Gastroesophageal sphincter (tissue), 4 donors: Measurements from ENCODE around the gene MFSD6. TPM values are rescaled to one million over a fixed set of nuclear protein-coding genes. Genes with fewer than 3 reads are reported as not detected.

ENCODE experiments used
- ATAC-seq: fragments of 150-250 bp; one replicate; pipeline ENCODE4 v1.9.1; 2016; ENCODE audit warnings: mild to moderate bottlenecking, moderate library complexity
- H3K27ac ChIP-seq, 4 donors: fragments of 200-600 bp; sonication (generic) in 3 of 4; 1 replicate in 3 of 4; 2 replicates in 1 of 4; pipeline ENCODE4 v1.5.1; 2016 to 2019
- H3K27me3 ChIP-seq: fragments of 200-600 bp; sonication (generic); one replicate; pipeline ENCODE4 v1.5.1; 2019
- H3K36me3 ChIP-seq, 2 donors: fragments of 200-600 bp; sonication (generic); one replicate each; pipeline ENCODE4 v1.5.1; 2019; ENCODE audit warnings: control low read depth in 1 of 2
- H3K4me1 ChIP-seq, 3 donors: fragments of 200-600 bp; sonication (generic); 1 replicate in 2 of 3; 2 replicates in 1 of 3; pipeline ENCODE4 v1.5.1; 2016 to 2019; ENCODE audit warnings: control low read depth in 2 of 3
- H3K4me3 ChIP-seq, 2 donors: fragments of 200-600 bp; sonication (generic); one replicate each; pipeline ENCODE4 v1.5.1; 2019; ENCODE audit warnings: mild to moderate bottlenecking in 1 of 2, moderate library complexity in 1 of 2
- H3K9me3 ChIP-seq, 3 donors: fragments of 200-600 bp; sonication (generic); one replicate each; pipeline ENCODE4 v1.5.1; 2017 to 2019; ENCODE audit warnings: control low read depth in 2 of 3
- EP300 ChIP-seq: sonication (generic); formaldehyde crosslinking; IDR thresholded peaks from one replicate; pipeline ENCODE4 v1.6.1; 2017; ENCODE audit warnings: antibody characterized with exemption, mild to moderate bottlenecking
- POLR2A ChIP-seq, 2 donors: fragments of 450-650 bp; IDR thresholded peaks; one replicate each; pipeline ENCODE4 v1.6.1; 2017; ENCODE audit warnings: antibody characterized with exemption in 2 of 2, mild to moderate bottlenecking in 2 of 2, moderate library complexity in 1 of 2
- POLR2AphosphoS5 ChIP-seq: sonication (generic); formaldehyde crosslinking; IDR thresholded peaks from one replicate; pipeline ENCODE4 v1.6.1; 2017; ENCODE audit warnings: antibody characterized with exemption
- WGBS, 2 donors: methylation state at CpG; one replicate each; pipeline ENCODE4 v1.1.5; 2018; ENCODE audit warnings: low coverage in 1 of 2; 5-methylcytosine and 5-hydroxymethylcytosine counted together
- total RNA-seq, 4 donors: library from RNA; depleted of rRNA; stranded (reverse); fragments of >200 nt; gene quantifications; one replicate each; pipeline ENCODE4 v1.1.0, GENCODE V29; 2016
- TF ChIP-seq, protein P1 (sequence below), 4 experiments: fragments of 200-600 bp in 2 of 4; fragments of 450-650 bp in 2 of 4; sonication (generic) in 1 of 4; IDR thresholded peaks; one replicate each; pipeline ENCODE4 v1.5.1; 2017 to 2019; ENCODE audit warnings: antibody characterized with exemption in 4 of 4, mild to moderate bottlenecking in 2 of 4, moderate library complexity in 2 of 4

The MFSD6 gene
- total RNA-seq, 4 donors from 2014 or later = 80.2 to 176 (median 143) TPM

DNA sequence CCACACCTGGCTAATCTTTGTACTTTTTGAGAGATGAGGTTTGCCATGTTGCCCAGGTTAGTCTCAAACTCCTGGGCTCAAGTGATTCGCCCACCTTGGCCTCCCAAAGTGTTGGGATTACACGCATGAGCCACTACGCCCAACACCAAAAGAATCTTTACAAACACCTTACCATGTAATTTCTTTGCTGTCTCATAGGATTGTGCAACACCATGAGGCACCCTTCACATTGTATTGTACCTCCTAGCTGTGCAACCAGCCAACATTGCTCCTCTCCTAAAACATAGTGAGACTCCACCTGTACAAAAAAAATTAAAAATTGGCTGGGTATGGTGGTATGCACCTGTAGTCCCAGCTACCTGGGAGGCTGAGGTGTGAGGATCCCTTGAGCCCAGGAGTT is 3.1 kb upstream of the MFSD6 start:
- TF ChIP-seq POLR2AphosphoS5 = no peak
- TF ChIP-seq POLR2A (IDR thresholded peaks at IDR 0.05) = no peak
- TF ChIP-seq, protein P1, sequence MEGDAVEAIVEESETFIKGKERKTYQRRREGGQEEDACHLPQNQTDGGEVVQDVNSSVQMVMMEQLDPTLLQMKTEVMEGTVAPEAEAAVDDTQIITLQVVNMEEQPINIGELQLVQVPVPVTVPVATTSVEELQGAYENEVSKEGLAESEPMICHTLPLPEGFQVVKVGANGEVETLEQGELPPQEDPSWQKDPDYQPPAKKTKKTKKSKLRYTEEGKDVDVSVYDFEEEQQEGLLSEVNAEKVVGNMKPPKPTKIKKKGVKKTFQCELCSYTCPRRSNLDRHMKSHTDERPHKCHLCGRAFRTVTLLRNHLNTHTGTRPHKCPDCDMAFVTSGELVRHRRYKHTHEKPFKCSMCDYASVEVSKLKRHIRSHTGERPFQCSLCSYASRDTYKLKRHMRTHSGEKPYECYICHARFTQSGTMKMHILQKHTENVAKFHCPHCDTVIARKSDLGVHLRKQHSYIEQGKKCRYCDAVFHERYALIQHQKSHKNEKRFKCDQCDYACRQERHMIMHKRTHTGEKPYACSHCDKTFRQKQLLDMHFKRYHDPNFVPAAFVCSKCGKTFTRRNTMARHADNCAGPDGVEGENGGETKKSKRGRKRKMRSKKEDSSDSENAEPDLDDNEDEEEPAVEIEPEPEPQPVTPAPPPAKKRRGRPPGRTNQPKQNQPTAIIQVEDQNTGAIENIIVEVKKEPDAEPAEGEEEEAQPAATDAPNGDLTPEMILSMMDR (IDR thresholded peaks at IDR 0.05) = no peak
- TF ChIP-seq EP300 = no peak
- Histone ChIP-seq H3K4me3 (no peak overlapping the region), H3K27ac (no peak overlapping the region), H3K4me1 (peaks cover 0 to 22% (median 5%) of the 10 kb centered on the region in 3 donors), H3K27me3 (no peaks in the 10 kb centered on the region), H3K9me3 (no peaks in the 10 kb centered on the region), H3K36me3 (no peaks in the 10 kb centered on the region)
- no peak for ATAC-seq
- WGBS, 2 donors = 100% methylated on average over 3 of the region's 3 CpGs

GRCh38 chr2:190405995-190406394 is 2.2 kb upstream of the MFSD6 start:
- H3K27ac ChIP-seq = no peak overlapping the region
- ATAC-seq = no peak
- peaks cover 0 to 31% (median 5%) of the 10 kb centered on the region in 3 donors for H3K4me1 ChIP-seq
- no peak overlapping the region for H3K4me3 ChIP-seq
- no peaks in the 10 kb centered on the region for H3K27me3 ChIP-seq
- WGBS, 2 donors = 81 to 94% methylated on average over 3 of the region's 3 CpGs
- TF ChIP-seq EP300 = no peak
- no peak for TF ChIP-seq POLR2AphosphoS5
- TF ChIP-seq, protein P1 (IDR thresholded peaks at IDR 0.05) = no peak
- TF ChIP-seq POLR2A (IDR thresholded peaks at IDR 0.05) = no peak
- H3K9me3 ChIP-seq = no peaks in the 10 kb centered on the region
- no peaks in the 10 kb centered on the region for H3K36me3 ChIP-seq

GRCh38 chr2:190406805-190407204 is 1.4 kb upstream of the MFSD6 start:
- ATAC-seq = no peak
- Histone ChIP-seq H3K27me3 (no peaks in the 10 kb centered on the region), H3K36me3 (no peaks in the 10 kb centered on the region), H3K4me3 (no peak overlapping the region), H3K4me1 (peaks cover 0 to 39% (median 5%) of the 10 kb centered on the region in 3 donors), H3K27ac (peak overlapping the region in 2 of 4 donors; percentile 86 to 92), H3K9me3 (no peaks in the 10 kb centered on the region)
- 81 to 85% methylated on average over 4 of the region's 4 CpGs for WGBS, 2 donors
- TF ChIP-seq POLR2AphosphoS5 (no peak), EP300 (no peak), POLR2A (IDR thresholded peaks at IDR 0.05) (no peak)
- TF ChIP-seq, protein P1 (IDR thresholded peaks at IDR 0.05) = no peak

DNA sequence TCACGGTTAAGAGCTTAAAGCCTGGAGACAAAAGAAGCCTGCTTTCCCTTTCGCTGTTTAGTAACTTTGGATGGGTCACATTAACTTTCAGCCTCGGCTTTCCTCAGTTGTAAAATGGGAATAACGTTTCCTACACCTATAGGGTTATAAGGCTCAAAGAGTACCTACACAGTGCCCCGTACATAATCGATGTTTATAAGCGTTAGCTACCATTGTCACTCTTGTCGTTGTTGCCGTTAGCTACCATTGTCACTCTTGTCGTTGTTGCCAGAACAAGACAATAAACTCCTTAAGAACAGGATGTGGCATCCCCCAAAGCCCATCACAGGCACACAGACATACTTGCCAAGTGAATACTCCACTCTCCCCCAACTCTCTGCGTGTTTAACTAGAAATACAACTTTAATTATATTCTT is 901 bp upstream of the MFSD6 start:
- no peaks in the 10 kb centered on the region for H3K9me3 ChIP-seq
- no peaks in the 10 kb centered on the region for H3K36me3 ChIP-seq
- 54 to 58% methylated on average over 10 to 11 of the region's 11 CpGs for WGBS, 2 donors
- peak overlapping the region; percentile 85 to 90 for H3K4me3 ChIP-seq
- H3K27ac ChIP-seq = peak overlapping the region in 3 of 4 donors; percentile 86 to 92 (median 89)
- H3K27me3 ChIP-seq = no peaks in the 10 kb centered on the region
- peaks cover 0 to 41% (median 5%) of the 10 kb centered on the region in 3 donors for H3K4me1 ChIP-seq
- no peak for ATAC-seq
- TF ChIP-seq EP300 (no peak), POLR2A (IDR thresholded peaks at IDR 0.05) (no peak), POLR2AphosphoS5 (no peak)
- TF ChIP-seq, protein P1 (IDR thresholded peaks at IDR 0.05) = no peak

DNA sequence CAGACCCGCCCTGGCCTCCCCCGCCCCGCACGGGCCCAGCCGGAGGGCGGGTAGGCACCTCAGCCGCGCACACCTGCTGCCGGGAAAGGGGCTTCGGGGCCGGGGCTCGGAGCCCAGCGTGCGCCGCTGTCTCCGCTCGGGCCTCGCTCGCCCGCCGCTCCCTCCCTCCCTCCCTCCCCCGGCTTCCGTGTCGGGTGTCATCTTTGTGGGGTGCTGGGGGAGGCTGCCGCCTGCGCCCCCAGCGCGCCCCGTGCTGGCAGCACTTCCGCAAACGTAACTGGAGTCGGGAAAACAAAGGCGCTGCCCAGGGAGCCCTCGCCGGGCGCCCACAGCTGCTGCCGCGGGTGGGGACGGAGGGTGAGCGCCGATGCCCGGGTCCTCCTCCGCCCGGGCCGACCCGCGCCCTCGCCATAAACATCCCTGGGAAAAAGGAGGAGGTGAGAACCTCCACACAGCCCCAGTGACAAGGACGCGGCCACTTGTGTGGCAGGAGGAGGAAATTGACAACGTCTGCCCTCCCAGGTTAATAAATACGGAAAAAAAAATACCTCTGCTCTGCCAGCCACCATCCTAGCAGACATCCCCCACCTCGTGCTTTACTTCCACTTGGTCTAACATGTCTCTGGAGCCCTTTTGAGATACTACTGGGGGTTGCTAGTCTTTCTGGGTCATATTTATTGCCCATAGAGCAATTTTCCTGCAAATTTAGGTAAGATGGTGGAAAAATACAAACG is 550 bp downstream of the MFSD6 start:
- Histone ChIP-seq H3K9me3 (no peaks in the 10 kb centered on the region), H3K27ac (peak overlapping the region; percentile 64 to 92 (median 88)), H3K27me3 (no peaks in the 10 kb centered on the region), H3K4me1 (peaks cover 0 to 55% (median 5%) of the 10 kb centered on the region in 3 donors), H3K36me3 (no peaks in the 10 kb centered on the region), H3K4me3 (peak overlapping the region; percentile 85 to 90)
- TF ChIP-seq EP300 (no peak), POLR2AphosphoS5 (peak; percentile 33)
- ATAC-seq = peak; percentile 64
- WGBS, 2 donors = 4 to 8% methylated on average over 3 to 20 of the region's 54 CpGs
